Airway epithelial cell (primary cell): Measurements from ENCODE around the gene NUDT12. TPM values are rescaled to one million over a fixed set of nuclear protein-coding genes. Genes with fewer than 3 reads are reported as not detected.

Experiments used
- total RNA-seq: library from RNA; depleted of rRNA; stranded (reverse); fragments of >200 nt; gene quantifications from 2 replicates; pipeline ENCODE4 v1.2.3, GENCODE V29; 2015

The NUDT12 gene
- 11.2 and 13.8 TPM in 2 replicates for total RNA-seq

GRCh38 chr5:103562453-103563157 is at the start of gene NUDT12:
TSS of gene NUDT12 (minus strand) at chr5:103562789. CDS start at chr5:103560248, 2,541 bp downstream.

